DMS79 treated with DMSO at 0.1 percent for 48 hours (cell line): ENCODE measurements around the gene ZNF296.

ENCODE experiments used
- DNase-seq: peaks from one replicate; lab custom pipeline; 2025; lab: John Stamatoyannopoulos, UW

ZNF296 gene

GRCh38 chr19:45103508-45104319 is 27.4 kb upstream of the ZNF296 start:
- DNase-seq: peak; percentile 88

DNA sequence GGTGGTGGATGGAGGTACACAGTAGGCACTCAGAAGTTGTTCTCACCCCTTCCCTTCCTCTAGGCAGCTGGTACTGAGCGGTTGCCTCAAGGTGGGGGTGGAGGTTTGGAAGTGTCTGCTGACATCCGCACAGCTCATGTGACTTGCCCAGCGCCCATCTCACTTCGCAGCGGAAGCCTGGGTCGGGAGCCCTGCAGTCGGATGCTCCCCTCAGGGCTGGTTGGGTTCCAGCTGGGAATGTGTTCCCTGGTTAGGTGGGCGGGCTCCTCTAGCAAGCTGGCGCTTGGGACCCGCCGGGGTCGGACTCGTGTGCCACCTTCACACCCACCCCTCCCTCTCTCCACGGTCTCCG is 26.9 kb upstream of the ZNF296 start:
- peak; percentile 43 for DNase-seq

- DNase-seq: no peak
Observed at GRCh38 chr19:45102481-45102880, 26.2 kb upstream of the ZNF296 start.

- no peak for DNase-seq
Observed at GRCh38 chr19:45101806-45102205, 25.5 kb upstream of the ZNF296 start.

- no peak for DNase-seq
Observed at GRCh38 chr19:45100846-45101252, 24.6 kb upstream of the ZNF296 start.

DNA sequence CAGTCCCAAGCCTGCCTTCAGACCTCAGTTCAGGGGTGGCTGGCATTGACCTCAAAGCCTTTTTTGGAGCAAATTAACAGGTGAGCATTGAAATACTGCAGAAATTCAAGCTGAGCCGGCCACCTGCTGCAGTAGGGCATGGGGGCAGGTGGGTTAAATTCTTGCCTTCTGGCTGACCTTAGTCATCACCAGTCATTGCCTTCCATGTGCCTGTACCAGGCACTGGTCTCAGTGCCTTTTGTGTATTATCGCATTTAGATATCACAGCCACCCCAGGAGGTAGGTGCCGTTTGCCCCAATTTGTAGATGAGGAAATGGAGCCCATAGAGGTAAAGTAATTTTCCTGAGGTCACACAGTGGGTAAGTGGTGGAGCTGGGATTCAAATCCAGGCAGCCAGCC is 23.9 kb upstream of the ZNF296 start:
- DNase-seq: no peak

GRCh38 chr19:45099467-45100191 is 23.4 kb upstream of the ZNF296 start:
- no peak for DNase-seq

DNA sequence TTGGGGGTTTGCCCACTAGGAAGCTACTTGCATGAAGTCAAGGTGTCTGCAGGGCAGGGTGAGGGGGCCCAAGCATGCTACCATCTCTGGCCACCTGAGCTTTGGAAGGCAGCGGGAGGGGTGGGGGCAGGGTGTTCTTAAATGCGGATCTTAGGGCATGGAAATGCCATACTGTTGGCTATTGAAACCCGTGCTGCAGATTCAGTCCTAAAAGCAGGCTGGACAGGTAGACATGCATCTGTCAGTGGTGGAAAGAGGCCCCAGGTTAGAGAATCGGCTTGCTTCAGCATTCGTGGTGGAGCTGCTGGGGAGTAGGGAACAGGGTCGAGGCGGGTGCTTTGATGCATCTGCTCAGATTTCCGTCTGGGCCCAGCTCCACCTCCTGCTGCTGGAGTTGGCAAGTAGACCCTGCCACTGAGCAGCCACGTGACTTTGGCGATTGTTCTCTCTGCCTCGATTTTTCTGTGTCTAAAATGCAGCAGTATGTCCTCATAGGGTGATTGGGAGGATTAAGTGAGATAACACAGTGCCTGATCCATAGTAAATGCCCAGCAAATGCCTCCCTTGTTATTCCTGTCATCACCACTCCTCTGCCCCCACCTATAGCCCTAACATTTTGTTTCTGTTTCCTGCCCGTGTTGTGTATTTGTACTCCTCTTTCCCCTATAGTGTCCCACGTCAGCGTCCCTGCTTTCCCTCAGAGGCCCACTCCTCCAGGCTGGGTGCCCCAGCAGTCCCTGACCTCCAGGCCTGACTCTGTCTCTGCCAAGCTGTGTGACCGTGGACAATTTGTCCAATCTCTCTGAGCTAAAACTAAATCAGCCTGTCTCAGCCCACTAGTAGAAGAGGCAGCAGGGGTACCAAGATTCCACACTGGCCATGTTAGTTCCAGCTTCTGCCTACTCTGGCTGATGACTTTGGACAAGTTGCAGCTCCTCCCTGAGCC is 22.5 kb upstream of the ZNF296 start:
- DNase-seq: no peak

GRCh38 chr19:45097776-45098520 is 21.7 kb upstream of the ZNF296 start:
- no peak for DNase-seq

- no peak for DNase-seq
Observed at GRCh38 chr19:45097450-45097775, 21.1 kb upstream of the ZNF296 start.

- no peak for DNase-seq
Observed at GRCh38 chr19:45096700-45097099, 20.4 kb upstream of the ZNF296 start.

DNA sequence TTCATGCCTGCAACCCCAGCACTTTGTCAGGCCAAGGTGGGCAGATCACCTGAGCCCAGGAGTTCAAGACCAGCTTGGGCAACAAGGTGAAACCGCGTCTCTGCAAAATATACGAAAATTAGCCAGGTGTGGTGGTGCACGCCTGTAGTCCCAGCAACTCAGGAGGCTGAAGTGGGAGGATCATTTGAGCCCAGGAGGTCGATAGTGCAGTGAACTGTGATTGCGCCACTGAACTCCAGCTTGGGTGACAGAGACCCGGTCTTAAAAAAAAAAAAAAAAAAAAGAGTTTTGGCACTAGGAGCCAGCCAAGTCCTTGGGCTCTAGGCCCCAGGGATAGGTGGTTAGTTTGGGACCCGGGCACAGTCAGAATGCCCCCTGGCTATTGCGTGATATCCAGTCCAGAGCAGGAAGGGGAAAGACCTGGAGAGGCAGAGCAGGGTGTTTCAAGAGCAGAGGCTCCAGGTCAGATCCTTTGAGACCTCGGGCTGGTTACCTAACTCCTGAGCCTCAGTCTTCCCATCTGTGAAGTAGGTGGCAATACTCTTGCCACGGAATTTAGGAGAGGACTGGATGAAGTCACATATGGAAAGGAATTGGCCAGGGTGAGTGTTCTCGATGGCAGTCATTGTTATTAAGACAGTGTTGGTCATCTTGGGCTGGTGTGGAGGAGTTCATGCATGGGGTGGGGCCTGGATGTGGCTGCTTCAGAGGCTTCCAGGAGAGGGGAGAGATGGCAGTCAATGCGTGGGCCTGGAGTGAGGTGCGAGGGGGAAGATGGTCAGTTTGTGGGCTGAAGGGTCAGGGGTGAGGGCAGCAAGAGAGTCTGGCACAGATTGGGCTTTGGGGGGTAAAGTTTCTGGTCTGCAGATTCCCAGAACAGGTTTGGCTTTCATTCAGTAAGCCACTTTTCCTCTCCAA is 19.5 kb upstream of the ZNF296 start:
- DNase-seq: no peak

GRCh38 chr19:45094707-45095106 is 18.4 kb upstream of the ZNF296 start:
- no peak for DNase-seq

- DNase-seq: no peak
Observed at GRCh38 chr19:45094137-45094536, 17.9 kb upstream of the ZNF296 start.

GRCh38 chr19:45092747-45093678 is 16.7 kb upstream of the ZNF296 start, which contains the start of gene PPP1R37:
TSS of gene PPP1R37 (plus strand) at chr19:45093179. CDS start at chr19:45093326, 147 bp downstream.
- DNase-seq: peak; percentile 92

DNA sequence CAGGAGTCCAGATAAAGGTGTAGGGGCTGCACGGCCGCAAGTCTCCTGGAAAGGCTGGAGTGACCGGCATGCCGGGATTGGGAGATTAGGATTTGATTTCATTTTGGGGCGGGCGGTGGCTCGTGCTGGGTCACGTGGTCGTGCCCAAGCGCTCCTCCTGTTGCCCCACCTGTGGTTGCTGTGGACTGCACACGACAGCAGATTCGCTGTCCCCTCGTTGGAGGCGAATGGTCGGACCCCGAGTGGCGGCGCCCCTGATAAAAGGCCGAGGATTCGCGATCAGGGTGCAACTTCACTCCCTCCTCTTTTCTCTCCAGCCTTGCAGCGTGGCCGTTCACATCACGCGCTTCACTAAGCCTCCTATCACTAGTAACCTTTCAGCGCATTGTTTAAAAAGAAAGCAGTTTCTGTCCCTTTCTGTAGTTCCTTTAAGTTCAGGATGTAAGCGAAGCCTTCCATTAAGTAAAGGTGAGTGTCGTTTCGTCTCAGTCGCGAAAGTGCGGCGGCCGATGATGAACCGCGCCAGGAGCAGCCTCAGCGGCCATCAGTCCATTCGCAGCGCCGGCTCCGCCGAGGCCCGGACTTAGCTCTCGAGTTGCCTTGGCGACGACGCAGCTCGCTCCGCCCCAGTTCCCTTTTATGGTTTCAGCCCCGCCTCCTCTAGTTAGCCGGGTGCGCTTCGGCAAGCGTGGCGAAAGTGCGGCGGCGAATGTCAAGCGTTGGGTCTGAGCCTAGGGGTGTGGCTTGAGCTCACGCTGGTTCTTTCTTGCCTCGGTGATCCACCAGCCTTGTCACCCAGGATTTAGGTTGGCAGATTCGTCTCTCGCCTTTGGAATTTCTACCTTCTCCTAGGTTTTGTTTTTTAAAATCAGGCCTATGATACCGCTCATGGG is 15.0 kb upstream of the ZNF296 start:
- peak; percentile 97 for DNase-seq

- no peak for DNase-seq
Observed at GRCh38 chr19:45090606-45091005, 14.3 kb upstream of the ZNF296 start.

DNA sequence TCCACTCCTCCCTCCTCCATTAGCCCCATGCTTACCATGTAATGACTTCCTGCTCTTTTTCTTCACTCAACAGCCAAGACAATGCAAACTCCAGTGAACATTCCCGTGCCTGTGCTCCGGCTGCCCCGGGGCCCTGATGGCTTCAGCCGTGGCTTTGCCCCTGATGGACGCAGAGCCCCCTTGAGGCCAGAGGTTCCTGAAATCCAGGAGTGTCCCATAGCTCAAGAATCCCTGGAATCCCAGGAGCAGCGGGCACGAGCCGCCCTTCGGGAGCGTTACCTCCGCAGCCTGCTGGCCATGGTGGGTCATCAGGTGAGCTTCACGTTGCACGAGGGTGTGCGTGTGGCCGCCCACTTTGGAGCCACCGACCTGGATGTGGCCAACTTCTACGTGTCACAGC is 13.8 kb upstream of the ZNF296 start:
- DNase-seq: no peak
